Measurements from ENCODE around the gene PXT1. TPM values are rescaled to one million over a fixed set of nuclear protein-coding genes. Genes with fewer than 3 reads are reported as not detected.

PXT1 gene
- total and polyA plus RNA-seq, 9 of the 15 experiments (the other 6 are each of a cell fraction or from before 2014, with no cell fraction given) = 0.09 to 0.11 (median 0.10) TPM; not detected in 5

- TF ChIP-seq DEAF1 (CRISPR knock-in tag; IDR thresholded peaks at IDR 0.05) = no peak
- TF ChIP-seq ZBTB40 (IDR thresholded peaks at IDR 0.05) = peak; percentile 53; the same call in 1 of the 2 replicates
- TF ChIP-seq ZBTB40 (CRISPR knock-in tag; IDR thresholded peaks at IDR 0.05) = no peak
- 0 out of 2 replicates have a peak, but pooled peaks have one; percentile 8 for TF ChIP-seq AFF4 (CRISPR knock-in tag; IDR thresholded peaks at IDR 0.05)
- TF ChIP-seq ZFP91 (CRISPR knock-in tag; IDR thresholded peaks at IDR 0.05) = no peak
- TF ChIP-seq PHF20 (IDR thresholded peaks at IDR 0.05; ENCODE audit: partially characterized antibody) = no peak
- TF ChIP-seq TGIF2 (CRISPR knock-in tag; IDR thresholded peaks at IDR 0.05) = no peak
- 0 out of 2 replicates have a peak, but pooled peaks have one; percentile 6 for TF ChIP-seq BACH1 (tag; IDR thresholded peaks at IDR 0.05)
- TF ChIP-seq ETV6 (IDR thresholded peaks at IDR 0.05; ENCODE audit: borderline replicate concordance in 1 of 2, low read depth in 2 of 2, low read length in 1 of 2) = no peak
- TF ChIP-seq ETV6 (CRISPR knock-in tag; IDR thresholded peaks at IDR 0.05; ENCODE audit: borderline replicate concordance) = no peak
- TF ChIP-seq HNRNPH1 (optimal IDR thresholded peaks at IDR 0.05; ENCODE audit: low read depth, low read length) = no peak
- no peak for TF ChIP-seq ELF1 (tag; IDR thresholded peaks at IDR 0.05)
Measured at GRCh38 chr6:36422714-36423100, 19.9 kb downstream of the PXT1 start (continued).
